GM12891 (cell line): ENCODE data around the gene GRIA1.

Source experiments
- POLR2A ChIP-seq: IDR thresholded peaks from 2 replicates; pipeline ENCODE4 v1.6.1; 2011; ENCODE audit warnings: low read depth, low read length, control low read depth
- POLR2AphosphoS5 ChIP-seq: IDR thresholded peaks from 2 replicates; pipeline ENCODE4 v1.6.1; 2011; ENCODE audit warnings: low read depth, low read length, control low read depth
- TAF1 ChIP-seq: IDR thresholded peaks from 2 replicates; pipeline ENCODE4 v1.6.1; 2011; ENCODE audit warnings: low read depth, low read length, control low read depth

DNA sequence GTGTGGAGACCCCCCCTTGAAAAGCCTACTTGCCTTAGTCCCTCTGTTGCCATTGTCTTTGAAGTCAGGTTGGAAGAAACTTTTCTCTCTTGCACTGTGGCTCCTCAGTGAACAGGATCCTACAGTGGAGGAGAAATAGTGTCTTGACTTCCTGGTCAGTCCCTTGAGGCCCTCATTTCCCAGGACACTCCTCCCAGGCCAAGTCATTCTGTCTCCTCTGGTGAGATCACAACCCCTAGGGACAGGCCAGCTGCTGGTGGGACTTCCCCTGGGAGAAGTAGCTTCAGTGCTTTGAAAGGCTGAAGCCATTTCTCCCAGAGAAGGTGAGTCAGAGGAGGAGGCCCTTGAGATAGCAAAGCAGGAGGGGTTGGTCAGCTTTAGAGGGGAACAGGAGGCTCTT is 10.1 kb upstream of the GRIA1 start:
- TF ChIP-seq POLR2AphosphoS5, result no peak
- no peak for TF ChIP-seq POLR2A
- no peak for TF ChIP-seq TAF1
